ENCODE results near the gene AGPAT4.

AGPAT4 gene

DNA sequence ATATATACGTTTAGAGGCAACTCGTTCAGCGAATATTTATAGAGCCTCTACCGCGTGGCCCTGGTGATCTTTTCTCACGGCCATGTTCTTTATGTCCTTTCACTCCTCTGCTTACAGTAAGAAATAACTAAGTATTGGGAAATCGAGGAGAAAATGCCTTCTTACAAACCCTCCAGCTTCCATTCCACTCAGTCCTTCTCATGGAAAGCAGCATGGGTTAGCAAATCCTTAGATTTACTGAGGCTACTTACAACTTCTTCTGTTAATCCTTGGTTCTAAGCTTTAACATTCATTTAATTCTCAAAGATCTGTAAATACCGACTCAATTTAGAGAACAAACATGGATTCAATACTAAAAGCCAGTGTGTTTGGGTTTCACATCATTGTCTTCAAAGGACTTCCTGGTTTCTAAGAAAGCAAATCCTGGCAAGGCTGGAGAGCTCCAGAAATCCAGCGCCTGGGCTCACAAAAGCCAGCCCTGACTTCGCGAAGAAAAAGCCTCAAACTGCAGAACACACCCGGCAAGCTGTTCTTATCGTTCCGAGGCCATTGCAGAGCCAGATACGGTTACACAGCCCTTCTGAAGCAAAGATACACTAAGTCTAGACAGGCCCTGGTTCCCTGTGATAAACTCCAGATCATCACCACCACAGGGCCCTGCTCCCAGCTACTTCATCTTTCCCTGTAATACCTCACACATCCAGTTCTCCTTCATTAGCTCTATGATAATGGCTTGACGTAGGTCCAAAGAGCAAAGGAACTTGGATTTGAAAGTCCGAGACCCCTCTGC, 19.2 kb downstream of the AGPAT4 start:
- DNase-seq = no peak

DNA sequence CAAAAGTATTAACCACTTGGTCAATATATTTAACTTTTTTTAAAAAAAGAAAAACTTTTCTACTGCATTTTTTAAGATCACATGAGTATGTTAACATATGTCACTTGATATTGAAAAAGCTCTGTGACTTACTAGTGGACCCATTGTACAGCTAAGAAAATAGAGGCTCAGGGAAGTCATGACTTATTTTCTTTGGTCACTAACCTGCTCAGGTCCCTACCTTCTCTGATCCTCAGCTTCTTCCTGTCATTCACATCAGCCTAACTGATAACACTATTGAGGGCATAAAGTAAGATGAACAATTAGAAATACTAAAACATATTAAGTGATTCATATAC, 19.8 kb downstream of the AGPAT4 start:
- DNase-seq = no peak

DNA sequence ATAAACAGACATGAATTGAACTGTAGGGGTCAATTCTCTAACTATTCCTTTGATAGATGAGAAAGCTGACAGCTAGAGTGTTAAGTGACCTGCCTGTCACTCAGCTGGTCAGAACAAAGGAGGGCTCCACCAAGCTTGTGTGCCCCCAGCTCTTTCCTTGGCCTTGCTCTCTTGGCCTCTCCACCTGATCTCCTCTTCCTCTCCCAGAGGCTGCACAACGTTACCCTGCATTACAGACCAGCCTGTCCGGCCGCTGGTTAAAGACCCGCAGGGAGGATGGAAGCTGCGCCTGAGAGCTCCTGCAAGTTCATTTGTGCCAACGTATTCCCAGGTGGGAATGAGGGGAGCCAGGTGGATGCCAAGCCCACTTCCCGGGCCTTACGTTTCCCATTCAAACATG, 22.5 kb downstream of the AGPAT4 start:
- DNase-seq = no peak

- no peak for DNase-seq
Measured at GRCh38 chr6:161249327-161249726, 24.5 kb downstream of the AGPAT4 start.

DNA sequence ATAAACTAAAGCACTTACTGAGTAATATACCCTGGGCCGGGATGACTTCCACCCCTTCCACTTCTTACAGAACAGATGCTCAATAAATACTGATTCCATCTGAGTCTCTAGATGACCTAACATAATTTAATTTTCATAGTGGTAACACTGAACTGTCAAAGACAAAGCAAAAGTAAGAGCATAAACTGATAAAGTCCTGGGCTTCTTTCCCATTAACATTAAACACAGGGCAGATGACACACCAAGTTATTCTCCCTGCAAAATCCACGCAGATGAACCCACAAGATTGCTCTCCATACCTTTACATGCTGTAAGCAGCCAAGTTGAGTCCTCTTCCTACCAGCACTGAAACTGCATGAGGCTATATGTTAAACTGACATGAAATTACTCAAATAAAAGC, 27.1 kb downstream of the AGPAT4 start:
- no peak for DNase-seq

DNA sequence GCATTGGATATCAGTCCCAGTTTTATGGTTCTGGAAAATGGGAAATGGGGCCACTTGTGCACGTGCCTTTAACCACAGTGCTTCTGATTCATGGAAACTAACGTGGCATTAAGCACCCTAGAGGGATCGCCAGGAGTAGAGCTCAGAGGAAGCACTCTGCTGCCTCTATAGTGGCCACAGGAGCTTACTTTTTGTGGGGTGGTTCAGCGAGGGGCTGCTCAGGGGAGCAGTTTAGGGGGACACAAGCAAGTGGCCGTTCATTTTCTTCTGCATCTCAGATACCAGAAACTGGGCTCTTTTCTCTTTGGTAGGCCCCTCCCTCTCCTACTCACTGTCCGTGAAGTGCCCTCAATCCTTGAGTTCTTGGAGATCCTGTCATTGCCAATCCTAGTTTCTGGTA, 28.5 kb downstream of the AGPAT4 start:
- DNase-seq = no peak

DNA sequence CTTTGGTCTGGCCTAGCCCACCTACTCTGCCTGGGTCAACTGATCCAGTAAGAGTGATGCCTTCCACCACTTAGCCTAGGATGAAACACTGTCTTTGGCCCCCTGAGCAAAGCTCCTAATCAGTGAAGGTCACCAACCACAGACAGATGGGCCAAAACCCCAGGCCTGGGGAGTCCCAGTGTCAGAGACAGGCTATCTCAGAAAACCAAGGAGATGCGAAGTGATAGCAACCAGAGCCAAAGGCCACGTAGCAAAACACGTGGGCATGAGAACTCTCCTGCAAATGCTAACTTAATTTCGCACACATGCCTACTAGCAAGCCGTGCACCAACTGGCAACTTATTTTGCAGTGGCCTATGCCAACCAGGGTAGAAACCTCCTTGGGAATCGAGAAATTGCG, 29.1 kb downstream of the AGPAT4 start:
- DNase-seq = no peak

DNA sequence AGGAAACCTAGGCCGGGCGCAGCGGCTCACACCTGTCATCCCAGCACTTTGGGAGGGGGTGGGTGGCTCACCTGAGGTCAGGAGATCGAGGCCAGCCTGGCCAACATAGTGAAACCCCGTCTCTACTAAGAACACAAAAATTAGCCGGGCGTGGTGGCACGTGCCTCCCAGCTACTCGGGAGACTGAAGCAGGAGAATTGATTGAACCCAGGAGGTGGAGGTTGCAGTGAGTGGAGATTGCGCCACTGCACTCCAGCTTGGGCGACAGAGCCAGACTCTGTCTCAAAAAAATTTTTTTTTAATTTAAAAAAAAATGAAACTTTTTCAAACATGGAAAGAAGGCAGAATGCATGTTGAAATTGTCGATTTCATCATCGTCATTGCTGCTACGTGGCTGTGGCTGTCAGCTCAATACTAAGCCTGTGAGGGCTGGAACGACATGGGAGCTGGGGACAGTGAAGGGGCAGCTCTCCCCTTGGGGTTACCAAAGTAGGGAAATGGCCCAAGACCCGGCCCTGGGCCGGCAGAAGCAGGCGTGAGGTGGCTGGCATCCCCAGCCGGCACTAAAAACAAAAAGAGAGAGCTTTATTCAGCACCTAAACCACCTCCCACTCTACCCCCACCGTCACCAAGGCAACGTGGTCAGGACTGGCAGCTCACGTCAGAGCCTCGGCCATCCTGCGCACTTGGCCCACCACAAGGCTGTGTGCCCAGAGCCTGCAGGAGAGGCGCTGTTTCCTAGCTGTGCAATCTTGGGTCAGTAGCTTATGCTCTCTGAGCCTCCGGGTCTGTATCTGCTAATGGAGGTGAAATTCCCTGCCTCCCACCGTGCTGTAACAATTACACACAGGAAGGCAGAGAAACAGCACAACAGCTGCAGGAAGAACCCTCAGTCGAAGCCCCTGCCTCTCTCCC, 30.8 kb downstream of the AGPAT4 start:
- DNase-seq = no peak

DNA sequence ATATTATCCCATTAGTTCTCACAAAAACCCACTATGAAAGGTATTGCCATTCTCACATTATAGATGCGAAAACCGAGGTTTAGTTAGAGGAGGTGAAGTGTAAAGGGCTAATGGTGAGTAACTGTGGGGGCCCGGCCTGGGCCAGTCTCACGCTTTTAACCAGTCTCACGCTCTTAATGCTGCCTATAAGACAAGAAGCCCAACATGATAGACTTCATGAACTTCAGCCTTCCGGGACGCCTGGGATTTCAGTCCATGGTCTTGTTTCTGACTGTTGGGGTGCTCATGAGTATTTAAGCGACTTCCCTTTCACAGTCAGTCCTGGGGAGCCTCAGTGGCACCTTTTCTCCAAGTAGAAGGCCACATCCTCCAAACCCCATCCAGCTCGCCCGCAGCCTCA, 31.7 kb downstream of the AGPAT4 start:
- no peak for DNase-seq

DNA sequence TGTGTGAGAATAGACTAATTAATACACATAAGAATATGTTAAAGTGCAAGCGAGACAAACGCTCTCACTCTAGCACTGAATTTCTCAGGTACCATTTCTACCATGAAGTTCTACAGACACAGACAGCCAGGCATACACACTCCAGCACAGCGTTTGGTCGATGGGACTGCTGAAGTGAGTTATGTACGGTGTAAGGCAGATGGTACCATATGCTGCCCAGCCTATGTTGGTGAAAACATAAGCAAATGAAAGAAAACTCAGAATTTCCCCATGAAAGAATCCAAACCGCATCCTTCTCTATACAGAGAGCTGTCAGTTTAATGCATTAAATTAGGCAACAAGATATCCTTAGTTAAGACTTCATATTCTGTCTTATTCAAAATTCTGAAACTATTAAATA, 34.9 kb downstream of the AGPAT4 start:
- no peak for DNase-seq

- no peak for DNase-seq
Measured at GRCh38 chr6:161238500-161238899, 35.4 kb downstream of the AGPAT4 start.

DNA sequence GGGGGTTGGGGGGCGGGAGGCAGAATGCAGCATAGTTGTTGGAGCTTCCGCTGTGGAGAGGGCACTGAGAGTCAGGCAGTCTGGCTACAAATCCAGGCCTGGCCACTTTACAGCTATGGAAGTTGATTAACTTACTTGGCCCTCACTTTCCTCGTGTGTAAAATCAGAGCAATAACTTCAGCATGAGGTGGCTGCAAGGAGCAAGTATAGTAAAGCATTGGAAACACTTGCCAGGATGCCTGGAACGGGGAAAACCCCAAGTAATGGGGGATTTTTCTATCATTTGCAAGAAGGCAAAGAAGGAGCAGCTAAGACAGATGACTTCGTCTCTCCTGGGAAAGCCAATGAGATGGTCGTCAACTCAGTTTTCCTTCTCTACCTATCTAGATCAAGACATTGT, 35.8 kb downstream of the AGPAT4 start:
- no peak for DNase-seq

DNA sequence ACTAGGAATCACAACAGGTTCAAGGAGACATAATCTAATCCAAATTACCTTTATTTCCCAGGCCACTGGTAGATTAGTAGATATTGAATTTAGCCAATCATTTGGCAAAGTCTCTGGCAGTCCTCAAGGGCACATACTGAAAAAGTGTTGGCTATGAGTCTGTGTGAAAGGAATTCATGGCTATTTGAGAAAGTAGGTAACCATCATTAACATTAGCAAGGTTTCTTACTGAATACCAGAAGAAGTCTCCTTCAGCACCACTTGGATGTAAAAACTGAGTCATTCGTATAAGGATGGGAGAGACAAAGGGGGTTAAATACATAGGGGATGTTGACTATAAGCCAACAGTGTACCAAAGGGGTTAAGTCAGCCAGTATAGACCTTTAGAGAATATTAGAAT, 36.7 kb downstream of the AGPAT4 start:
- DNase-seq = no peak

GRCh38 chr6:161235776-161236633, 37.9 kb downstream of the AGPAT4 start:
- peak in 1 of 5 donors; percentile 7 for DNase-seq

DNA sequence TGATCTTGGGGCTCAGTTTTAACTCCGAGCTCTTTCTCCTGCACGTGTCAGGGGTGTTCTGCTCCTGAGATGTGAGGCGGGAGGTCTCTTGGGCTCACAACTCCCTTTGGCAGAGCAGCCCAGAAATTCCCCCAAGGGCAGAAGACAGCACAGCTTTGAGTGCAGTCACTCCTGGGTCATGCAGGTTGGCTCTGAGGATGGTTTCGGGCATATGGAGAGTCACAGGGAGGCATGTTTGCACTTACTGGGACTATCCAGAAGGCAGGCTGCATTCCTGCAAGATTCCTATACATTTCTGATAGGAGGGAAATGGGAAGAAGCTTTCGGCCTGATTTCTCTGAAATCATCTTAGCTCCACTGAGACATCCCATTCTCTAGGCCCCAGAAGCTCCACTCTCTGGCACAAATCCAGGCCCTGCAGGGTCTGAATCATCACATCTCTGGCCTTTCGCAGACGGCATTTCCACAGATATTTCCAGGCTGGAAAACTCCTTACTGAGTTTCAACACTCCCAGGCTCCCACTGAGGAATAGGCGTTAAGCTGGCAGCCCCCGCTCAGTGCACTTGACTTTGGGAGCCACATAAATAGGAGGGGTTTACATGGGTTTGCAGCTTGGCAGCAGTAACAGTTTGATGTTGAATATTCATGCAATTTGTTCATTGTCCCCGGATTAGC, 39.7 kb downstream of the AGPAT4 start:
- DNase-seq = no peak

GRCh38 chr6:161232467-161232866, 41.4 kb downstream of the AGPAT4 start:
- DNase-seq = no peak

- DNase-seq = no peak
Measured at GRCh38 chr6:161232010-161232409, 41.9 kb downstream of the AGPAT4 start.

DNA sequence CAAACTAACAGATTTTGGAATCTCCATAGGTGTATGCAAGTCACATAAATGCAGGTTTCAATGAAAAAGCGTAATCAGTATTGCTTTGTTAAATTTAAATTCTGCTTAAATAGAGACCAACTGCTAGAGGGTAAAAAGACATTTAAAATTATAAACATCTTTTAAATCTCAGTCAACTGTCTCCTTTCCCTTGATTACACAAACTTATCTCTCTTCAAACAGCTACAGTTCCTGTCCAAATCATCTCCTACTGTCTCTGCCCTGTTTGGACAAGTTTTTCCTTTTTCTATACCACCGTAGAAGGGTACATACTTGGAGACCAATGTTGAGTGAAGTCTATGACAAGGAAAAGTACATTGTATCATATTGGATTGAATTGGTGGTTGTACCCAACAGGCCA, 43.5 kb downstream of the AGPAT4 start:
- no peak for DNase-seq

DNA sequence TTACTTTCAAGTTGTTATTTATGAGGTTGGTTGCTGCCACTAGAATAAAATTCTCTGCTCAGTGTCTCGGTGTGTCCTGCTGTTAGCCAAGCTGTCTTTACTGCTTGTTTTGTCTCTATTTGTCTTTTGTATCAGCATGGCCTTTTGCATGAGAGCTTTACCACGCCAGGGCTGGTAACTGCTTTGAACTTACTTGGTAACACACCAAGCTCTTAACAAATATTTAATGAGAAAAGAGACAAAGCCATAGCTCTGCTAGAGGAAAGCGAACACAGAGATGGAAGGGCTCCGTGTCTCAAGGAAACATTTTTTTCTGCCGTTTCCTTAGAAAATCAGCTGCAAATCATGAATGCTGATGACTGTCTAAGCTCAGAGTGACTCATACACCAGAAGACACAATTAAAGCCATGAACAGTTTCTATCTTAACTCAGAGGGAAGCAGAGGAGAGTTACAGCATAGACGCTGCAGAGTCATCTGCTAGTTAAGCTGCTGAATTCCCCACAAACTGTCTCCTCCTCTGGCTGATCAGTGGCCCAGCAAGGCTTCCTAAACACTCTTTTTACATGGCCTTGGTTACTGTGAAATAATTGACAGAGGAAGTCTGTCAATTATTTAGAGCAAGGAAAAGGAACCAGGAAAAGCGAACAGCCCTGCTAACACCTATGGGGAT, 44.8 kb downstream of the AGPAT4 start:
- DNase-seq = peak in 1 of 5 donors; percentile 9

GRCh38 chr6:161228096-161228495, 45.8 kb downstream of the AGPAT4 start:
- DNase-seq = no peak

GRCh38 chr6:161227004-161227960, 46.6 kb downstream of the AGPAT4 start:
- no peak for DNase-seq
